Activated CD8-positive, alpha-beta T cell treated with anti-CD3 and anti-CD28 coated beads, Interleukin-2, amount 10 ng/mL, durations not matched to agents 7 days and 5 days (primary cell): ENCODE data around the gene ACOT8. TPM values are rescaled to one million over a fixed set of nuclear protein-coding genes. Genes with fewer than 3 reads are reported as not detected.
"Not testable (repeated sequence)": the region's sequence is repeated elsewhere in the genome, so short reads cannot be mapped to it uniquely, and the experiment has no call there.

Experiments
- ATAC-seq: fragments of 150-1000 bp; cut with Tn5 transposase; one replicate; pipeline ENCODE4 v1.10.0; 2021; ENCODE audit warnings: moderate library complexity
- CTCF ChIA-PET: fragments of 350-600 bp; sonication (Branson Sonifier 250); formaldehyde crosslinking; loops from one replicate; lab custom pipeline; 2021; ENCODE audit warnings: antibody characterized with exemption; lab: Charles Lee
- POLR2A ChIA-PET: fragments of 350-600 bp; sonication (Branson Sonifier 250); formaldehyde crosslinking; loops from one replicate; lab custom pipeline; 2021; ENCODE audit warnings: antibody characterized with exemption; lab: Charles Lee
- DNase-seq: peaks from one replicate; pipeline ENCODE4 v3.0.0-alpha.2; 2020
- H3K27ac Mint-ChIP-seq: one replicate; pipeline ENCODE4 v1.8.0; 2021; ENCODE audit warnings: mild to moderate bottlenecking, mixed read lengths
- H3K27me3 Mint-ChIP-seq: one replicate; pipeline ENCODE4 v1.8.0; 2021; ENCODE audit warnings: low read depth, mixed read lengths
- H3K36me3 Mint-ChIP-seq: one replicate; pipeline ENCODE4 v1.8.0; 2021; ENCODE audit warnings: low read depth, mixed read lengths
- H3K4me1 Mint-ChIP-seq: one replicate; pipeline ENCODE4 v1.8.0; 2021; ENCODE audit warnings: low read depth, mixed read lengths
- H3K4me3 Mint-ChIP-seq: one replicate; pipeline ENCODE4 v1.8.0; 2021; ENCODE audit warnings: mild to moderate bottlenecking, mixed read lengths
- H3K9me3 Mint-ChIP-seq: one replicate; pipeline ENCODE4 v1.8.0; 2022; ENCODE audit warnings: mixed read lengths; ENCODE audit not compliant: insufficient read depth
- total RNA-seq, 2 experiments: library from RNA; stranded (reverse); gene quantifications; one replicate each; pipeline ENCODE4 v1.2.3, GENCODE V29; 2021

Gene ACOT8
- total RNA-seq = 10 to 100 TPM; 29.3 to 32.1 TPM

DNA sequence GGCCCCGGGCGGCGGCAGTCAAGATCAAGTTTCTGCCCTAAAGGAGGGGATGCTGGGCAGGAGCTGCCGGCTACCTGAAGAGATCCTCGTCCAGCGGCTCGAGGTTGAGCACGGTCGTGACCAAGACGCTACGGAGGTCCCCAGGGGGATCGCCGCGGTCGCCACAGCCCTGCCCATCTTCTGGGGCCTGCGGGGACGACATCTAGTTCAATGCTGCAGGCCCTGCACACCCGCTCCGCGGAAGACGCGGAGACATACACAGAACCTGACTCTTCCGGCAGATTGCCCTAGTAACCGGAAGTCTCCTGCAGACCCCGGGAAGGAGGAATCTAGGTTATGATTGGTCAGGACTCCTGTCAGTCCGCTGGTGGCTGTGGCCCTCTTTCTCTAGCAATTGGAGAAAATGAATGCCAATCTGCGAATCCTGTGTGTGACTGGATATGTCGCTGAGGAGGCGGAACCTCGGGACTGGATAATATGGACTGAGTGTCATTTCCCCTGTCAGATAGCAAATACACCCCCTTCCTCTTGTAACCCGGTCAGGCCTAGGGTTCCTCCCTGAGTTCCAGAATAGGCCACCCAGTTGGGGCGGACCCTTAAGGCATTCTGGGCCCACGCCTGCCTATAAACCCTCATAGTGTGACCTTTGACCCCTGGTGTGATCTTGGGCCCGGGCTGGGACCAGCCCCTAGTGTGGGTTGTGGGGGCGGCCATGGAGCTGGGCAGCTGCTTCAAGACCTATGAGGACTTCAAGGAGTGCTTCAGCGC lies at the start of gene ACOT8, which contains the start of gene ZSWIM3:
Gene ACOT8 (minus strand): TSS at position 279 of the 768 bp plus-strand sequence. CDS start 77 bp downstream, at position 202.
Gene ZSWIM3 (plus strand): TSS at position 501 of the 768 bp plus-strand sequence. CDS start 212 bp downstream, at position 713.
- ATAC-seq (peak; percentile 98), DNase-seq (peak; percentile 99)
- ChIA-PET CTCF (interaction anchor here (0.9 to 1.9 kb wide), 5 partner anchors 32 to 130 kb away, joined by 3 to 4 read pairs (median 4); no protein-coding TSS in a partner anchor), POLR2A (interaction anchor here (0.7 to 3.2 kb wide), 15 partner anchors 9 to 231 kb away, joined by 3 to 19 read pairs (median 4); partner anchors contain the start of genes CTSA, NEURL2, PCIF1 and SNX21)
- Mint-ChIP-seq H3K4me3 (peak within 1 kb of the TSS; percentile 98), H3K27ac (peak within 1 kb of the TSS; percentile 100), H3K27me3 (no peaks in the 10 kb centered on the region), H3K9me3 (no peaks in the 10 kb centered on the region), H3K36me3 (peaks cover 26% of the 10 kb centered on the region), H3K4me1 (peaks cover 55% of the 10 kb centered on the region)

DNA sequence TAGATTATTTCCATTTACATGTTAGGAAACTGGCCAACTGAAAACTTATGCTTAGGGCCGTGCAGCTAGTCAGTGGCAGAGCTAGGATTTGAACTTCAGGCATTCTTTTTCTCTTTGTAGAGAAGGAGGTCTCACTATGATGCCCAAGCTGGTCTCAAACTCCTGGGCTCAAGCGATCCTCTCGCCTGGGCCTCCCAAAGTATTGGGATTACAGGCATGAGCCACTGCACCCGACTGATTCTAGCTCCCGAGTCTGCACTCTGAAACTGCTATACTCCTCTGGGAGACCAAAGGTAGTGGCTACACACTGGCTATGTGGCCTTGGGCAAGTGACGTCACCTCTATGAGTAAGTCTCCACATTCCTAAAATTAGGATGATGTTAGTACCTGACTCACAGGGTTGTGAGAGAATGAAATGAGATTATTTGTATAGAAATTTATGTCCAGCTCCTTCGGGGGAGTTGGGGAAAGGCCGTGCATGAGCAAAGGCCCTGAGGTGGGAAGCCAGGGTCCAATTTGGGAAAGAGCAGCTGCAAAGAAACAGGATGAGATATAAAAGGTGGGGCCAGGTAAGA lies 48.4 kb upstream of the ACOT8 start:
- POLR2A ChIA-PET = interaction anchor here (0.7 to 1.0 kb wide), 3 partner anchors 14 to 93 kb away, joined by 3 to 4 read pairs (median 3); partner anchors contain the start of genes CTSA and NEURL2
- DNase-seq = no peak
- H3K4me3 Mint-ChIP-seq = no peak overlapping the region
- H3K36me3 Mint-ChIP-seq = no peaks in the 10 kb centered on the region
- H3K27ac Mint-ChIP-seq = no peak overlapping the region
- no peaks in the 10 kb centered on the region for H3K9me3 Mint-ChIP-seq
- H3K27me3 Mint-ChIP-seq = no peaks in the 10 kb centered on the region
- ATAC-seq = no peak
- peaks cover 7% of the 10 kb centered on the region for H3K4me1 Mint-ChIP-seq
- CTCF ChIA-PET = no interaction called here

DNA sequence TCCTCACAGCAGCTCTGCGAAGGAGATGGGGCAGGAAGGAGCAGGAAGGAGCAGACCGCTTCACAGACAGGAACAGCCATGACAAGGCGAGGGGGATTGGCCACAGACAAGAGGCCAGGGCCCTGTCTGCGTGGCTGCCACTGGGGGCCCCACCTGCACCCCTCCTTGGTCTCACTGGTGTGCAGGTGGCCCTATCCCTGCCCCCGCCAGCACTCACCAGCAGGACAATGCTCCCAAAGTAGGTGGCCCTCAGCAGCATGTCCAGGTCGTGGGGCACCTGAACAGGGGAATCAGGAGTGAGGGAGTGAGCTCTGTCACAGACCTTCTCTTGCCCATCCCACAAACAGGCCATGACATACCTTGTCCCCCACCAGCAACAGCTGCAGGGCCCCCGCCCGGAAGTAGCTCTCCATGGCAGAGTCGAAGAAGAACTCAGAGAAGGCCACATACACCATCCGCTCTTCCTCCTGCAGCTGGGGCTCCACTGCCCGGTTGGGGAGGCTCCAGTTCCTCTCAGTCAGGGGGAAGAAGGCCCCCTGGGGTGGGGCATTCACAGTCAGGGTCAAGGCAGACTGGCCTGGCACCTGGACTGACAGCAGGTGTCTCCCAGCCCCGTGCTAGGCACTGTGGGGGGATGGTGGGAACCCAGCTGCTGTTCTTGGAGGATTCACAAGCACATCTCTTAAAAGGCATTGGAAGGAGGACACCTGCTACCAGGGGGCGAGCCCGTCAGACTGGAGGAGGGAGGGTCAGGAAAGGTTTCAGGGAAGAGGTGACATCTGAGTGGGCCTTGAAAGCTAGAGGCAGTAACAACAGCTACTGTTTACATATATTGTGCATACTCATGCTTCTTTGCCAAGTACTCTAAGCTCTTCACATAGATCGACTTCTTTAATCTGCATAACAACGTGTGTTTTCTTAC lies 47.7 kb upstream of the ACOT8 start:
- H3K36me3 Mint-ChIP-seq = no peaks in the 10 kb centered on the region
- peaks cover under 1% of the 10 kb centered on the region for H3K4me1 Mint-ChIP-seq
- DNase-seq (no peak), ATAC-seq (no peak)
- no peaks in the 10 kb centered on the region for H3K27me3 Mint-ChIP-seq
- no peak overlapping the region for H3K4me3 Mint-ChIP-seq
- H3K27ac Mint-ChIP-seq = no peak overlapping the region
- POLR2A ChIA-PET = interaction anchor here (0.7 to 1.0 kb wide), 3 partner anchors 13 to 92 kb away, joined by 3 to 4 read pairs (median 3); partner anchors contain the start of genes CTSA and NEURL2
- H3K9me3 Mint-ChIP-seq = no peaks in the 10 kb centered on the region
- CTCF ChIA-PET = no interaction called here

DNA sequence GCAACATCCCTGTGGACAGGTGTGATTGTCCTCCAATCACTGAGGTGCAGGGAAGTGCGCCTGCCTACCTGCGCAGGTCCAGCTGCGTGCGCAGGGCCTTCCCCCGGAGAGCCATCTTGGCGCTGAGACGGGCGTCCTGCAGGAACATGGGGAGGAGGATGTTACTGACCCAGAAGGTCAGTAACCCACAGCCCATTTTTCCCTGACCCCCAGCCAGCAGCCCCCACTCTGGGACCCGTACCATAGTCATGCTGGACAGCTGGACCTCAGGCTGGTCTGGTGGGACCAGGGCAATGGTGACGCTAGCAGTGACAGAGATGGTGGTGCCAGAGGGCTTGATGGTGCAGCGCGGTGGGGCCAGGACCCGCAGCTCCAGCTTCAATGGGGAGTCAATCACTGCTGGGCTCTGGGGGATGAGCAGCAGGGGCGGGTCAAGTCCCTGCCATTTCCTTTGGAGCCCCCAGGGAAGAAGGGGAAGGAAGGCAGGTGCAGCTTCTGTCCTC lies 45.1 kb upstream of the ACOT8 start:
- no peak for ATAC-seq
- Mint-ChIP-seq H3K27me3 (no peaks in the 10 kb centered on the region), H3K9me3 (no peaks in the 10 kb centered on the region), H3K4me1 (no peaks in the 10 kb centered on the region), H3K36me3 (peaks cover 4% of the 10 kb centered on the region), H3K27ac (no peak overlapping the region), H3K4me3 (no peak overlapping the region)
- ChIA-PET CTCF (no interaction called here), POLR2A (interaction anchor here (0.6 kb wide), 1 partner anchor 203 kb away, joined by 3 read pairs; no protein-coding TSS in a partner anchor)
- DNase-seq = no peak

DNA sequence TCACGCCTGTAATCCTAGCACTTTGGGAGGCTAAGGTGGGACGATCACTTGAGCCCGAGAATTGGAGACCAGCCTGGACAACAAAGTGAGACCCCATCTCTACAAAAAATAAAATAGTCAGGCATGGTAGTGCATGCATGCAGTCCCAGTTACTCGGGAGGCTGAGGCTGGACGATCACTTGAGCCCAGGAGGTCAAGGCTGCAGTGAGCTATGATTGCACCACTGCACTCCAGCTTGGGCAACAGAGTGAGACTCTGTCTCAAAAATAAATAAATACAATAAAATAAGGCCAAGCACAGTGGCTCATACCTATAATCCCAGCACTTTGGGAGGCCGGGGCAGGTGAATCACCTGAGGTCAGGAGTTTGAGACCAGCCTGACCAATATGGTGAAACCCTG lies 44.1 kb upstream of the ACOT8 start:
- CTCF ChIA-PET, H3K36me3 Mint-ChIP-seq, DNase-seq, H3K27me3 Mint-ChIP-seq, H3K4me3 Mint-ChIP-seq, ATAC-seq, H3K9me3 Mint-ChIP-seq, H3K4me1 Mint-ChIP-seq, H3K27ac Mint-ChIP-seq: not testable (repeated sequence)
- POLR2A ChIA-PET = interaction anchor here (0.7 kb wide), 1 partner anchor 10 kb away, joined by 3 read pairs; no protein-coding TSS in a partner anchor

DNA sequence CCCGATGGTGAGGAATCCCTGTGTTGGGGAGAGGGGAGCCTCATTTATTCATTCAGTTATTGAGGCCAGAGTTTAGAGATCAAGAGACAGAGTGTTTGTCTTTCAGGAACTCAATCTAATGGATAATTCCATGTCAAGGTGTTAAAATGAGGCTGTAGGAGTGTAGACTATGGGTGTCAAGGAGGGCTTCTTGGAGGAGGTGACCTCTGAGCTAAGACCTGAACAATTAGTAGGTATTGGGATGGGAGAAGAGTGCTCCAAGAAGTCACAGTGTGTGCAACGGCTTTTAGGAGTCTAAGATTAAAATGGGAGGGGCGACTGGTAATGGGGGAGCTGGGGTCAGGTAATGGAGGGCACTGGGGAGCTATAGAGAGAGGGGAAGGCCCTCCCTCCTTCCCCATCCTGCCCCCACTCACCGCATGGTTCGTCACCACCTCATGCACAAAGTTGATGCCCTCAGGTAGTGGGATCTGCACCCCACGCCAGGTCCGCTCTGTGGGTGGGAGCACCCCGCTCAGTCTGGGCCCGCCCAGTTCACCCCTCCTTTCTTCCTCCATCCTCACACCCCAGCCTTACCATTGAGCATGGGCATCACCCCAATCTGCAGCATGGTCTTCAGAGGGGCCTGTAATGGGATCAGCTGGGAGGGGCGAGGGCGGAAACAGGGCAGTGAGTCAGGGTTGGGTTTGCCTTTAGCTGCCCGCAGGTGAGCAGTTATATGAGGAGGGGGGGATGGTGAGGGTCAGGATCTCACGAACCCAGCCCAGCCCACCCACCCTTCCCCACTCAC lies 42.0 kb upstream of the ACOT8 start:
- Mint-ChIP-seq H3K4me3 (no peak overlapping the region), H3K27ac (no peak overlapping the region), H3K4me1 (peaks cover 7% of the 10 kb centered on the region), H3K27me3 (no peaks in the 10 kb centered on the region), H3K9me3 (no peaks in the 10 kb centered on the region), H3K36me3 (peaks cover 5% of the 10 kb centered on the region)
- DNase-seq (no peak), ATAC-seq (no peak)
- CTCF ChIA-PET = no interaction called here
- POLR2A ChIA-PET = interaction anchor here (1.4 kb wide), 1 partner anchor 10 kb away, joined by 3 read pairs; no protein-coding TSS in a partner anchor

DNA sequence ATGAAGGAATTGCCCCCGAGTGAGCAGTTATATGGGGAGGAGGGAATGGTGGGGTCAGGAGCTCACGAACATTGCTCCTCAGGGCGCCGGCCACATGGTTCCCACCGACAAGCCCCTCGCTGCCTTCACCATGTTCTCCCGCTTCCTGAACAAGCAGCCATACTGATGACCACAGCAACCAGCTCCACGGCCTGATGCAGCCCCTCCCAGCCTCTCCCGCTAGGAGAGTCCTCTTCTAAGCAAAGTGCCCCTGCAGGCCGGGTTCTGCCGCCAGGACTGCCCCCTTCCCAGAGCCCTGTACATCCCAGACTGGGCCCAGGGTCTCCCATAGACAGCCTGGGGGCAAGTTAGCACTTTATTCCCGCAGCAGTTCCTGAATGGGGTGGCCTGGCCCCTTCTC lies 41.1 kb upstream of the ACOT8 start:
- ChIA-PET POLR2A (no interaction called here), CTCF (no interaction called here)
- H3K27me3 Mint-ChIP-seq = no peaks in the 10 kb centered on the region
- peaks cover 13% of the 10 kb centered on the region for H3K4me1 Mint-ChIP-seq
- DNase-seq = no peak
- no peak for ATAC-seq
- H3K4me3 Mint-ChIP-seq = no peak overlapping the region
- no peaks in the 10 kb centered on the region for H3K9me3 Mint-ChIP-seq
- H3K36me3 Mint-ChIP-seq = peaks cover 6% of the 10 kb centered on the region
- no peak overlapping the region for H3K27ac Mint-ChIP-seq

DNA sequence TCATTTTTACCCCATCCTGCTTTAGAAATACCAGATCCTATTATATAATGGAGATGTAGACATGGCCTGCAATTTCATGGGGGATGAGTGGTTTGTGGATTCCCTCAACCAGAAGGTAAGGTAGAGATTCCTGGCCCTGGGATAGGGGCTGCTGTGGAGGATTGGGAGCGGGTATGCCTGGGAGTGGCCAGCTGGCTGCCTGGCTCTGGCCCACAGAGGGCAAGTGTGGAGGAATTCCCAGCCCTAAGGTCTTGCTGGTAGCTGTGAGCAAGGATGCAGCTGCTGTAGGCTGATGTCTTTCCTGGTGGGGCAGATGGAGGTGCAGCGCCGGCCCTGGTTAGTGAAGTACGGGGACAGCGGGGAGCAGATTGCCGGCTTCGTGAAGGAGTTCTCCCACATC lies 40.5 kb upstream of the ACOT8 start:
- no peak overlapping the region for H3K27ac Mint-ChIP-seq
- H3K27me3 Mint-ChIP-seq = no peaks in the 10 kb centered on the region
- H3K36me3 Mint-ChIP-seq = peaks cover 6% of the 10 kb centered on the region
- H3K9me3 Mint-ChIP-seq = no peaks in the 10 kb centered on the region
- no peak overlapping the region for H3K4me3 Mint-ChIP-seq
- POLR2A ChIA-PET = interaction anchor here (1.7 kb wide), 1 partner anchor 10 kb away, joined by 6 read pairs; no protein-coding TSS in a partner anchor
- ATAC-seq = no peak
- peaks cover 19% of the 10 kb centered on the region for H3K4me1 Mint-ChIP-seq
- no peak for DNase-seq
- CTCF ChIA-PET = interaction anchor here (1.1 kb wide), 1 partner anchor 98 kb away, joined by 3 read pairs; no protein-coding TSS in a partner anchor

DNA sequence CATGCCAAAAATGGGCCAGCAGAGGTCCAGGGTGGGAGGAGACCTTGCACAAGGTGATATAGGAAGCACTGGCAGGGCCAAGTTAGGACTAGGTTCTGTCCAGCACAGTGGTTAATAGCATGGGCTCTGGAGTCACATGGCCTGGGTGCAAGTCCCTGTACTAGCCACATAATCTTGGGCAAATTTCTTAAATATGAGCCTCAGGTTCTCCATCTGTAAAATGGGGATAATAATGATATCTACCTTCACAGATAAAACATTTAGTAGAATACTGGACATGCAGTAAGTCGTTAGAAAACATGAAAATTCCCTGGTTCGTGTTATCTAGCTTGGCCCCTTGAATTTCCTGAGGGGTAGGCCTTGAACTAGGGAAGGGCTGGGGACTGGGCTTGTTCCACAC lies 40.1 kb upstream of the ACOT8 start:
- no peaks in the 10 kb centered on the region for H3K27me3 Mint-ChIP-seq
- H3K4me1 Mint-ChIP-seq = peaks cover 23% of the 10 kb centered on the region
- ChIA-PET POLR2A (interaction anchor here (1.3 to 1.7 kb wide), 2 partner anchors 11 to 38 kb away, joined by 3 to 6 read pairs; no protein-coding TSS in a partner anchor), CTCF (interaction anchor here (1.1 kb wide), 1 partner anchor 98 kb away, joined by 3 read pairs; no protein-coding TSS in a partner anchor)
- H3K4me3 Mint-ChIP-seq = no peak overlapping the region
- no peaks in the 10 kb centered on the region for H3K9me3 Mint-ChIP-seq
- ATAC-seq = no peak
- peaks cover 6% of the 10 kb centered on the region for H3K36me3 Mint-ChIP-seq
- DNase-seq = no peak
- H3K27ac Mint-ChIP-seq = no peak overlapping the region

DNA sequence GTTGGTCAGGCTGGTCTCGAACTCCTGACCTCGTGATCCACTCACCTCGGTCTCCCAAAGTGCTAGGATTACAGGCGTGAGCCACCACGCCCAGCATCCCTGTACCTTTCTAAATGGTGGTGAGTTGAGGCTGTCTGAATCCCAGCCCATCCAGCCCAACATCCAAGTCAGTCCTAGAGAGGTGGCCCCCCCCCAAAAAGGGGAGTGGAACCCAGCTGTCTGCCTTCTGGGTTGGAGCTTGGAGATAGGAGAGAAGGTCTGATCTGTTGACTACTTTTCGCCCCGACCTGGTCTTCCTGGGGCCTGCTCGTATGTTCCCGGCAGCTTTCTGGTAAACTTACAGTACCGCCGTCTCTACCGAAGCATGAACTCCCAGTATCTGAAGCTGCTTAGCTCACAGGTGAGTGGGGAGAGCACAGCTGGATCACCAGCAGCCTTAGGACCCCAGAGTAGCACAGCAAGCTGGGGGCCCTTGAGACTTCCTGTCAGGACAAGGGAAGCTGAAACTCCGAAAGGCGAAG lies 39.5 kb upstream of the ACOT8 start:
- CTCF ChIA-PET = interaction anchor here (1.1 kb wide), 1 partner anchor 97 kb away, joined by 3 read pairs; no protein-coding TSS in a partner anchor
- ATAC-seq = no peak
- POLR2A ChIA-PET = interaction anchor here (1.3 to 1.7 kb wide), 2 partner anchors 11 to 38 kb away, joined by 3 to 6 read pairs; no protein-coding TSS in a partner anchor
- H3K27ac Mint-ChIP-seq = no peak overlapping the region
- H3K4me1 Mint-ChIP-seq = peaks cover 28% of the 10 kb centered on the region
- H3K4me3 Mint-ChIP-seq = no peak overlapping the region
- no peaks in the 10 kb centered on the region for H3K9me3 Mint-ChIP-seq
- no peaks in the 10 kb centered on the region for H3K27me3 Mint-ChIP-seq
- DNase-seq = no peak
- peaks cover 6% of the 10 kb centered on the region for H3K36me3 Mint-ChIP-seq
